Activated effector memory CD4-positive, alpha-beta T cell treated with Interleukin-2 at 50 U/mL for 16 hours (primary cell): ENCODE measurements around the gene FNDC3A.
"Not testable (repeated sequence)": the region's sequence is repeated elsewhere in the genome, so short reads cannot be mapped to it uniquely, and the experiment has no call there.

Source experiments
- DNase-seq: peaks from one replicate; pipeline ENCODE4 v3.0.0-alpha.2; 2020

FNDC3A gene

DNA sequence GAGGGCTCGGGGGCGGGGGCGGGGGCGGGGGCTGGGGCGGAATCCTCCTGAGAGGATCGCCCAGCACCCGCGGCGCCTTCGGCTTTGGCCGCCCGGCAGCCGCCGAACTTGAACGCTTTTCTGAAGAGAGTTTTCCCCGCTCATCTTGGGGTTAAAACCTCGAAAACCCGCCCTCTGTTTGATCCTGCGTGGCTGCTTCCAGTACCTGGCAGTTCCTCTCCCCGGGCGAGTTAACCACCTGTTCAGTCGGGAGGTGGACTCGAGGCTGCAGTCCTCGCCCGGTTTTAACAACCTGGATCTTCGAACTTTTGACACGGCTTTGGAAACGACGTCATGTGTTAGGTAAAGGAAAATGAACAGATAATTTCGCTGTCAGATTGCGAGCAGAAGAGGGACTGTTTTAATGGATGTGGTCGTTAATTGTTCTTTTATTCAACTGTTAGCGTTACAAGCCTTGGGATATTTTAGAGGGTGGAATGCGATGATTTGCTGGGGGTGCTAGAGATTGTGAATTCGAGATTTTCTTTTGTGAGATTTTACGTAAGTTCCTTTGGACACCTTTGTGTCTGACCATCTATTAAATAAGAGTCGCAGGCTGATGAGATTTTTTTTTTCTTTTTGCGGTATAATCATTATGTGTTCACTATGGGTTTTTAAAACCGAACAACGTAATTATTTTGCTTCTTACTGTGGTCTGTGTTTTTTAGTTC, 1.0 kb downstream of the FNDC3A start:
- no peak for DNase-seq

DNA sequence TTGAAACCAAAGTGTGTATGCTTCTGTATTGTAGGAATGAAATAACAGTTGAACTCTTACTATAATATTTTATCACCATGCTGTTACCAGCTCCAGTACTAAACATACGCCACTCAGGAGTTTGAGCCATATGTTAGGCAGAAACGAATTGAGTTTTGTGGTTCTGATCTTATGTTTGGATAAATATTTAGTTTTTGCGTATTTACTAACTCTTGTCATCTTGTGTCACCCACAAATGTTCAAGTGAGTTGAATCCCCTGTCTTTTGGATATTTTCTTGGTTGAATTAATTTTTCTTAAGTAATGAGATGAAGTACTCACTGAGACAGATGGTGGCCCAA, 1.5 kb downstream of the FNDC3A start:
- no peak for DNase-seq

DNA sequence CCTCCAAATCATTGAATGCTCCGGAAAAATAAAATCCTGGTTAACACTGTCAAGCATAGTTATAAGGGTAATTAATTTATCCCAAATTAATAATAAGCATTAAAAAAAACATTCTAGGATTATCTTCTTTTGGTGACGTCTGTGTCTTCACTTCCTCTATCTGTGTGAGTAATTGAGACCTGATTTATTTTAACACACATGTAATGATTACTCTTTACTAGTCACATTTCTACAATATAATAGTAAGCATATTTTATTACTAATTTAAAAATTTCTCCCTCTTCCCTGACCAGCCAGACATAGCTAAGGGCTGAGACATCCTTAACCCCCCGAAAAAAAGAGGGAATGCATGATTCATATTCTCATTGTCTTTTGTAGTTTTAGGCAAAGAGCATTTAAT, 2.3 kb downstream of the FNDC3A start:
- no peak for DNase-seq

DNA sequence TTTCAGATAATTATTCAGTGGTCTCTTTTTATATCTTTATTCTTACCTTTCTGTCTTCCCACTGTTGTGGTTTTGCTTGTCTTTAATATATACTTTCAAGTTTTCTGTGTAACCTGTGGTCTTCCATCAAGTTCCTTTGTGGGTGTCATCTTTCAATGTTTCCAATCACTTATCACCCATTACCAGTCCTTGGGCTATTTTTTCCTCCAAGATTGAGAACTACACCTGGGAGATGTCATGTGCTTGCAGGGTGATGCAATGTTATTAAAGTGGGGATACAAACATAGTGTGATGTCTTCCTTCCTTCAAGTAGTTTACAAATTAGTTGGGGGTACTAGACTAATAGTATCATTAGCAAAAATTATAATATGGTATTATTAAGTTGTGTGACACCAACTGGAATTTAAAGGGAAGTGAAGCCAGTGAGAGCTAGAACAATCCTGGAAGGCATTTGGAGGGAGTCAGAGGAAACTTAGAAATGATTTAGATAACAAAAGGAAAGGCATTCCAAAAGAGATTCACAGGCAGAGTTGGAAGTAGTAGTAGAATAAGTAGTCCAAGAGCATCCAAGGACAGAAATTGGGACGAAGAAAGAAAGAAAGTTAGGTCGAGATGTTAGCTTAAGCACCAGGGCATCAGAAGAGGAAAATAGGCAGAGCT, 3.4 kb downstream of the FNDC3A start:
- DNase-seq = no peak

DNA sequence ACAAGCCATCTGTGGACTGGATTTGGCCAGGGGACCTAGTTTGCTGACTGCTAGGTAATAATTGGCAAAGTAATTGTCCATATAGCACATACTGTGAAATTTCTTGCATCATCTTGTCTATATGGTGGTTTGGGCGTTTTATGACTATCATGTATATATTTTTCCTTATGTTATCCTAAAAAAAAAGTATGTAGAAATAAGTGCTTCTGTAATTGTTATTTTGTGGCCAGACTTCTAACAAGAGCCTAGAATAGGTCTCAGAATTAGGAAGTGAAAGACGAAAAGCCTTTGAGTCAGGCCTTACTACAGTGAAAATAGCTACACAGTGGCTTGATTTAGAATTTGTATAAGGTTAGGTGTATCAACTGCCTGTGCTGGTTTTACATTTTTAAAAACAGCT, 4.2 kb downstream of the FNDC3A start:
- DNase-seq = no peak

DNA sequence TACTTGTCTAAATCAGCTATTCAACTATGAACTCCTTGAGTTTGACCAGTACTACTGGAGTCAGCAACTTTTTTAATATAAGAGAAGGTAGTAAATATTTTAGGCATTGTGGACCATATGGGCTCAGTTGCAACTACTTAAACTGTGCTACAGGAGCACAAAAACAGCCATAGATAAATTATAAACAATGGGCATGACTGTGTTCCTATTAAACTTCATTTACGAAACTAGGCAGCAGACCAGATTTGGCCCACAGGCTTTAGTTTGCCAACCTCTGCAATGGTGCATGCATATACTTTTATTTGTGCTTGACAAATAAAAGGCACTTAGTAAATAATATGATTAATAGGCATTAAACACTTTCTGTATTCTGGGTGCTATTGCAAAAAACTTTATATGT, 7.6 kb downstream of the FNDC3A start:
- DNase-seq = no peak

DNA sequence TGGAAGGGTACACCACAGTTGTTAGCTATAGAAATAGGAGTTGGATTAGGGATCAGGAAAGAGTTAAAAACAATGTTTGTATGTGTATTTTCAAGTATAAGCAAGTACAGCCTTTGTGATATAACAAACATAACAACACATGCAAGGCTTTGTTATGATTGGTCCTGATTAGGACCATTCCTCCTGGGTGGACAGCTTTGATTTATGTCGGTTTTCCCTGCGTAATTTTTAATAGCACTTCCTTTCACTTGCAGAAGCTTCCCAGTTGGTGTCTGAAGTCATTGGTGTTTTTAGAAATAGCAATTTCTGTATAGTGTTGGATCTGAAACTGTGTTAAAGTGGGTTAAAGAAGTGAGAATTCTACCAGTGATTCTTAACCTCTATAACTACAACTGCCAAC, 10.0 kb downstream of the FNDC3A start:
- DNase-seq = no peak

DNA sequence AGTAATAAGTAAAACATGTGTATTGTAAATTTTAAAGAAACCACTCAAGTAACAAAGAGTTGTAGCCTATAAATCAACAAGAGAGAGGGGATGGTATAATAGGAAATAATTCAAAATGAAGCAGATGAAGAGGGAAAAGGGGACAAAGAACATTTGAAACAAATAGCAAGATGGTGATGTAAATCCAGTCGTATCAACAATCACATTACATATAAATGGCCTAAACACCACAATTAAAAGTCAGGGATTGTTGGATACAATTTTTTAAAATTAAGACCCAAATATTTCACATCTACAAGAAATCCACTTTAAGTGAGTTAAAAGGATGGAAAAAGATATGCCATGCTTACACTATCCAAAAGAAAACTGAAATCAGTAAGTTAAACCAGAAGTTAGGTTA, 15.2 kb downstream of the FNDC3A start:
- no peak for DNase-seq

DNA sequence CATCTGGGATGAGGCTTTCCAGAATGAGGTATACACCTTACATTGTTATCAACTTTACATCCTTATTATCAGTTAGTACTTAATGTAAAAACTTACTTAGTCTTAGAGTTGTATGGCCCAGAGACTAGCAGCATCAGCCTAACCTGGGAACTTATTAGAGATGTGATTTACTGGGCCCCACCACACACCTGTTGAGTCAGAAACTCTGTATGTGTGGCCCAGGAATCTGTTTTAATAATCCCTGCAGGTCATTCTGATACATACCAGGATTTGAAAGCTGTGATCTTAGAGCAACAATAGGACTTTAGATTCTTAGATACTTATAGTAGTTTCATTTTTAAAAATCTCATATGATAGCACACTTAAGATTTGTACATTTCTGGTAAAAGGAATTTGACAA, 17.4 kb downstream of the FNDC3A start:
- DNase-seq = no peak

DNA sequence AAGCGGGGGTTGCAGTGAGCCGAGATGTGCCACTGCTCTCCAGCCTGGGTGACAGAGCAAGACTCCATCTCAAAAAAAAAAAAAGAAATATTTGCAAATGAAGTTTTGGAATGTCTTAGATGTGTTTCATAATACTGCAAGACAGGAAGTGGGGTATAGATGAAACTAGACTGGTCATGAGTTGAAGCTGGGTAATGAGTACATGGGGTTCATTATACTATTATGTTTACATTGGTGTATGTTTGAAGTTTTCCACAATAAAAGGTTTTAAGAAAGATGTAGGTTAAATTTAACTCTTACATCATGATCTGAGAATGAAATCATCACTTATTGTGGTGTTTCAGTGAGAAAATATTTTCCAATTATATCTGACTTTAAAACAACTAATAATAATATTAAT, 19.0 kb downstream of the FNDC3A start:
- DNase-seq = no peak

DNA sequence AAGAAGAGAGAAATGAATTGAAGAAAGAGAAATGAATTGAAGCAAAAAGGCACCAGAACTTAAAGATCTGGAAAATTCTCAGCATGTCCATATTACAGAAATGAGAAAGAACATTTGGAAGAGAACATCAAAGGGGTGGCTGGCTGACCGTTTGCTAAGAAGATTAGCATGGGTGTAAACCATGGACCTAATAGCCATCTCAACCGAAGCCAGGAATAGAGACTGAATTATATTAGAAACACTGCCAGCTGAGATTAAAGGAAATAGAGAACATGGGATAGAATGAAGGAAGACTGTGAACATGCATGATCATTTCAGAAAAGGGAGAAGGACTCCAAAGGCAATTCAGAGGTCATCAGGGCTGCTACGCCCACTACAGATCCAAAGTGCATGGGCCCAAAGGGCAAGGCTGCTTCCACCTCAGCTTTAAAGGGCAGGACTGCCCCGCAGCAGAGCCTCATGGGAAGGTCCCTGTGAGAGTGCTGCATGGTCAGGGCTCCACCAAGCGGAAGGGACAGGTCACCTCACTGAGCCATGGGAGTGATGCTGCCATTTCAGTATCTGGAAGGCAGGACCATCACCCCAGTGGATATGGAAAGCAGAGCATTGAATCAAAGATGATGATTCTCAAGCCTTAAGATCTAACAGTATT, 23.1 kb downstream of the FNDC3A start:
- no peak for DNase-seq

DNA sequence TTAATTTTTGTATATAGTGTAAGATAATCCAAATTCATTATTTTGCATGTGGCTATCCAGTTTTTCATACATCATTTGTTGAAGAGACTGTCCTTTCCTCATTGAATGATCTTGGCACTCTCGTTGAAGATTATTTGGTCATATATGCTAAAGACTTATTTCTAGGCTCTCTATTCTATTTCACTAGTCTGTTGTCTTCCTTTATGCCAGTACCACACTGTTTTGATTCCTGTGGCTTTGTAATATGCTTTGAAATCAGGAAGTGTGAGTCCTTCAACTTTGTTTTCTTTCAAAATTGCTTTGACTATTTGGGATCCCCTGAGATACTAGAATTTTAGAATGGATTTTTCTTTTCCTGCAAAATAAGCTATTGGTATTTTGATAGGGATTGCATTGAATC, 24.5 kb downstream of the FNDC3A start:
- no peak for DNase-seq

DNA sequence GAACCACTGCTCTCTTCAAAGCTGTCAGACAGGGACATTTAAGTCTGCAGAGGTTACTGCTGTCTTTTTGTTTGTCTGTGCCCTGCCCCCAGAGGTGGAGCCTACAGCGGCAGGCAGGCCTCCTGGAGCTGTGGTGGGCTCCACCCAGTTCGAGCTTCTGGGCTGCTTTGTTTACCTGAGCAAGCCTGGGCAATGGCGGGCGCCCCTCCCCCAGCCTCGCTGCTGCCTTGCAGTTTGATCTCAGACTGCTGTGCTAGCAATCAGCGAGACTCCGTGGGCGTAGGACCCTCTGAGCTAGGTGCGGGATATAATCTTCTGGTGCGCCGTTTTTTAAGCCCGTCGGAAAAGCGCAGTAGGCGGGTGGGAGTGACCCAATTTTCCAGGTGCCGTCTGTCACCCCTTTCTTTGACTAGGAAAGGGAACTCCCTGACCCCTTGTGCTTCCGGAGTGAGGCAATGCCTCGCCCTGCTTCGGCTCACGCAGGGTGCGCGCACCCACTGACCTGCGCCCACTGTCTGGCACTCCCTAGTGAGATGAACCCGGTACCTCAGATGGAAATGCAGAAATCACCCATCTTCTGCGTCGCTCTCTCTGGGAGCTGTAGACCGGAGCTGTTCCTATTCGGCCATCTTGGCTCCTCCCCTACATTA, 43.4 kb downstream of the FNDC3A start:
- not testable (repeated sequence) for DNase-seq

DNA sequence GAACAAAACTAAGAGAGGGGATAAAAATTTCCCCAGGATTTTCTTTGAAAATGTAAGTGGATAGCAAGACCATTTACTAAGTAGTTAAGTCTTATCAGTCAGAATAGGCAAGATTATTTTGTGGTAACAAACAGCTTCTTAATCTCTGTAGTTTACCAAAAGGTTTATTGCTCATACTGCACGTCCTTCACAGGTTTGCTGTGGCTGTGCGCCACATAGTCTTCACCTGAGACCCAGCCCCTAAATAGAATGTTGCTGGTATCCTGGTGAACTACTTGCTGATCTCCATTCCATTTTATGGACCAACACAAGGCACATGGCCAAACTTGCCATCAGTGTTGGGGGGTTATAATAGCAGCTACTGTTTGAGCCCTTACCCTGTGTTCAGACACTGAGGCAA, 44.6 kb downstream of the FNDC3A start:
- no peak for DNase-seq

DNA sequence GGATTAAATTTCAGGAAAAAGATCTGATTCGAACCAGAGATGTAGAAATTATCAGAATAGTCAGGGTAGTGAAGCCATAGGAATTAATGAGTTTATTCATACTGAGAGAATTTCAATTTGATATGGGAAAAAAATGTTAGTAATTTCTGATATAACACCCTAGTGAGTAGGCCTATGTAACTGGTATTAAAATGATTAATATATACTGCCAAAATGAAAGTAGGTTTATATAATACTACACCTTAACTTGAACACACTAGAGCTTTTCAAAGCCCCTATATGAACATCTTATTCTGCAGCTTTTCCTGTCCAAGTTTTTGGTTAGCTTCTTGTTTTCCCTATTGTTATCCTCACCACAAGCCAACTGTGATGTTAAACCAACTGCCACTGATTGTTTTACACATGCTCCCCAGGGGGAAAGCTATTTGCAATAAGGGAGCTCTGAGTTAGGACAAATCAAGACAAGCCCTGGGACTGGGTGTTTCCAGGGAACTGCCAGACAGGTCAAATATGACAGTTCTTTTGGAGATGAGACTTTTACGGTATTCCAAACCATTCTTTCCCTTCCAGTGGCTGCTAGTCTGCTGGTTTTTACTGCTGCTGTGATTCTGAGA, 45.3 kb downstream of the FNDC3A start:
- no peak for DNase-seq

DNA sequence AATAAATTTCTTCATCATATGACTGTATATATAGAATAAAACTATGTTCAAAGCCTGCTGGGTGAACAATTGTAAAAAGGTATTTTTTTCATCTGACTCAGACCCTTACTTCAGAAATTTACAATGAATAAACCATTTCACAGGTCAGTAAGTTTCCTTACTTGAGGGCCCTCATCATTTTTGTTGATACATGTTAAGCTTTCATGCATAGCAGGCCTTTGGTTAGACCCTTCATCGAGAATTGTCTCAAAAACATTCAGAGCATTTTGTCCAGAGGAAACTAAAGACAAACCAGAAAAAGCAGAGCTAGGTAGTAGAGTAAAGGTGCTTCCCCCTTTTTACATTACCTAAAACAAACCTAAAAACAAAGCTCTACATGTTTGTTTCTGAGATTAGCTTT, 46.2 kb downstream of the FNDC3A start:
- no peak for DNase-seq

DNA sequence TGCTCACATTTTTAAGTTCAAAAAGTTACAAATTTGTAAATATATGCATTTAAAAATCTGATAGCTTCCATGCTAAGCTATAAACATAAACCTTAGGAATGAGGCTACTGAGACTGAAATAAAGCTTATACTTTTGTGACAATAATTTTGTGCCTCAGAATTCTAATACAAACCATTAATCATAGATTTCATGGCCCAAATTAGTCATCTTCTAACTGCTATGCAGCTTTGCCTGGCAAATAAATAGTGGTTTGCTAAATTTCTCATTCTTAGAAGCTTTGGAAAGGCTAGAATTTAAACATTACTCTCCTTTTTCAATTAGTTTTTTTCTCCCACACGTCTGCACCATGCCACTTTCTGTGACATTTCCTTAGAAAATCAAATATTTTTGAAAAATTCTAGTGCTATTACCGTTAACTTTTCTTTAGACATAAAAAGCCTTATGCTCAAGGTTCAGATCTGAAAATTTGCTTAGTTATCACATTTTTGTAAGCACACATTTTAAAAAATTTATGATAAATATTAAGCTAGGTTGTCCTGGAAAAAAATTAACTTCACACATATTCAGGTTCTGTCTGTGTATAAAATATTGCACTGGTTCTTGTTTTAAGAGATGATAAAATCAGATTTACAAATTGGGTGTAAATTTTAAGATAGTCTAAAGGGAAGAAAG, 46.9 kb downstream of the FNDC3A start:
- no peak for DNase-seq

DNA sequence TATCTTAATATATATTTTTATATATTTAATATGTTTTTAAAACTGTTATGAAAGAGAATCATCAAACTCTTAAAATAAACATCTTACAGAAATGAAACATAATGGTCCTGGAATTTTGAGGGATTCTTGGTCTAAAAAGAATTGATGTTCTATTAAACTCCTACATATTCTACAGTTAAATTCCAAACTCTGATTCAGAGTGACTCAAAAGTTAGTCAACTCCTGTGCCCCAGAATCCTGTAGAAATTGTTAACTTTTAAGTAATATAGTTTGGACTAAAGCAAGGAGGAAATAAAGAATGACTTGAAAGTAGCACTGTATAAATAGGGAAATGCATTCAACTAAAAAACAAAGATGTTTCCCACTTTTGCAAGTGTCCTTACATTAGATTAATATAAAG, 47.7 kb downstream of the FNDC3A start:
- DNase-seq = no peak

DNA sequence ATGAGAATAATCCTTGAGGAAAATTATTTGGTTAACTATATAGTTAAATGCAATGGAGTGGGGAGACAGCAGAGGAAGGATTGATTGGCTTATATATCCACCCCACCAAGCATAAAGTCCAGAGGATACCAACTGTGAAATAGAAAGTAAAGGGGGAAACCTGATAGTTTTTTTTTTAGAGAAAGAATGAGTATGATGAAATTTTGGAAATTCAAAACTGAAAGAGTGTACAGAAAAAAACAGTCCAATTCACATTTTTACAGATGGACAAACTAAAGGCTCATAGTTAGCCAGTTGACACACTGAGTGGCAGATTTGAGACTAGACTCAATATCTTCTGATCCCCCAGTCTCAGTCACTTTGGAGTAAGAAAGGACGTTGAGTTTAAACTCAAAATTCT, 51.1 kb downstream of the FNDC3A start:
- no peak for DNase-seq

DNA sequence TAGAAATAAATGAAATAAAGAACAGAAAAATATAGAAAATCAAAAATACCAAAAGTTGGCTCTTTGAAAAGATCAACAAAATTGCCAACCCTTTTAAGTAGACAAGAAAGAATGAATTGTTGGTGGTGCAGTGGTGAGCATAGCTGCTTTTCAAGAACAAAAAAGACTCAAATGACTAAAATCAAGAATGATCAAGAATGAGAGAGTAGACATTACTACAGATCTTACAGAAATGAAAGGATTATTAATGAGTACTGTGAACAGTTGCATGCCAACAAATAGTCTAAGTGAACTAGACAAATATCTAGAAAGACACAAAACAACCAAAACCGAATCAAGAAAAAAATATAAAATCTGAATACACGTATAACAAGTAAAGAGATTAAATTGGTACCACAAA, 53.9 kb downstream of the FNDC3A start:
- no peak for DNase-seq

DNA sequence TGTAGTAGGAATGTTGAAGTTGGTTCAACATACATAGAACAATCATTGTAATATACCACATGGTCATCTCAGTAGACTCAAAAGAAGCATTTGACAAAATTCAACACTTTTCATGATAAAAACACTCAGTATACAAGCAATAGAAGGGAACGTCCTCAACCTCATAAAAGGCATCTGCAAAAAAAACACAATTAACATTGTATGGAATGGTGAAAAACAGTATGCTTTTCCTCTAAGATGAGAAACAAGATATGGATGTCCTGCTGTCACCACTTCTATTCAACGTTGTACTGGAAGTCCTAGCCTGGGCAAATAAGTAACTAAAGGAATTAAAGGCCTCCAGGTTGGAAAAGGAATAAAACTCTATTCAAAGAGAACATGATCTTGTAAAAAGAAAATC, 54.5 kb downstream of the FNDC3A start:
- no peak for DNase-seq

DNA sequence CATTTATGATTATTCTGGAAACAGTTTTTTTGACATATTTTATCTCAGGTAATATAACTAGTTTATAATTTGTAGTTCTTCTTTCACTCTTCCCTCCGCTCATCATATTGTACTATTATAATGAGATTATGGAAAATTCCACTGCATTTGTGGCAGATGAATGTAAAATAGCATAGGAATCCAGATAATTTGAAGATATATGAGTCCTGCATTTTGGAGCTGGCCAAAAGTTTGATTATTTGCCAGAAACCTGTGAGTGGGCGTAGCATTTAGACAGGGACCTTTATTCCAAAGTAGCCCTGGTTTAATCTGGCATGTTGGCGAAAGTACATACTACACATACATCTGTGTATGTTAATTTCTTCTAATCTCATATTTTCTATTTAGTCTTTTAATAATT, 65.2 kb downstream of the FNDC3A start:
- no peak for DNase-seq

DNA sequence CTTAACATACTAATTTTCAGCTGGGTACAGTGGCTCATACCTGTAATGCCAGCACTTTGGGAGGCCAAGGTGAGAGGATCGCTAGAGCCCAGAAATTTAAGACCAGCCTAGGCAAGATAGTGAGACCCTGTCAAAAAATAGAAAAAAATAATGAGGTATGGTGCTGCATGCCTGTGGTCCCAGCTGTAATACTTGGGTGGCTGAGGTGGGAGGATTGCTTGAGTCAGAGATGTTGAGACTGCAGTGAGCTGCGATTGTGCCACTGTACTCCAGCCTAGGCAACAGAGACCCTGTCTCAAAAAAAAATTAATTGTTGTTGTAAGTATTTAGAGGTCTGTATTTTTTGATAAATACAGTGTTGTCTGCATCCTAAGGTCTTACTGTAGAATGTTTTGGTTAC, 66.8 kb downstream of the FNDC3A start:
- DNase-seq = no peak
